SH-SY5Y (cell line): ENCODE data around the gene SAMD14.

Experiments used
- GATA2 ChIP-seq: IDR thresholded peaks from 2 replicates; pipeline ENCODE4 v1.6.1; 2011; ENCODE audit warnings: mild to moderate bottlenecking, low read depth, low read length
- GATA3 ChIP-seq: IDR thresholded peaks from 2 replicates; pipeline ENCODE4 v1.6.1; 2011; ENCODE audit warnings: low read depth, mild to moderate bottlenecking, low read length, moderate library complexity

DNA sequence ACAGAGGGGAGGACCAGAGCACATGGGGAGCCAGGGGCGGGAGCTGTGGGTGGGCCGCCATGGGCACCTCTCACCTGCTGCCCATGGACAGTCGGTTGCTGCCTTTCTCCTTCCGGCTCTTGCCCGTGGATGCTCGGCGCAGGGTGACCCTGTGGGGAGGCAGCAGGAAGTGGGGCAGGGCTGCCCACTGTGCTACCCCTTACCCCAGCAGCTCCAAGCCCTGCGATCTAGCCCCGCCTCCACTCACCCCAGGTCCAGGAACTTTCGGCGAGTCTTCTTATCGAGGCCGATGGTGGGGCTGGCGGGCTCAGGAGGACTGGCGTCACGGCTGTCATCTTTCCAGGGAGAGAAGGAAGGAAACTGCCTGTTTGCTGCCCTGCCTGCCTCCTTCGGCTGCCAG lies 14.2 kb downstream of the SAMD14 start:
- TF ChIP-seq GATA3 (no peak), GATA2 (no peak)
